Endodermal cell (in vitro differentiated cells): Measurements from ENCODE around the gene NCBP2. TPM values are rescaled to one million over a fixed set of nuclear protein-coding genes. Genes with fewer than 3 reads are reported as not detected.

ENCODE experiments used
- DNase-seq: peaks from one replicate; pipeline ENCODE4 v3.0.0-alpha.2; 2017
- H3K27ac ChIP-seq: 2 replicates; pipeline ENCODE4 v1.5.1; 2013; ENCODE audit warnings: mild to moderate bottlenecking, low read depth, low read length, moderate library complexity
- H3K27me3 ChIP-seq: 2 replicates; pipeline ENCODE4 v1.6.1; 2013; ENCODE audit warnings: mild to moderate bottlenecking, low read length, moderate library complexity; ENCODE audit not compliant: insufficient read depth, control insufficient read depth, poor library complexity, severe bottlenecking
- H3K36me3 ChIP-seq: 2 replicates; pipeline ENCODE4 v1.7.0; 2013; ENCODE audit warnings: mild to moderate bottlenecking, low read length, moderate library complexity; ENCODE audit not compliant: control insufficient read depth, insufficient read depth
- H3K4me1 ChIP-seq: one replicate; pipeline ENCODE4 v1.7.0; 2013; ENCODE audit warnings: low read length; ENCODE audit not compliant: control insufficient read depth, insufficient read depth
- H3K4me3 ChIP-seq: 2 replicates; pipeline ENCODE4 v1.5.1; 2013; ENCODE audit warnings: mild to moderate bottlenecking, low read length, moderate library complexity
- H3K9ac ChIP-seq: 2 replicates; pipeline ENCODE4 v1.6.1; 2013; ENCODE audit warnings: mild to moderate bottlenecking, low read length, moderate library complexity; ENCODE audit not compliant: poor library complexity, severe bottlenecking; ENCODE audit errors: extremely low read depth
- H3K9me3 ChIP-seq: 2 replicates; pipeline ENCODE4 v1.6.1; 2013; ENCODE audit warnings: mild to moderate bottlenecking, low read length, moderate library complexity; ENCODE audit not compliant: control insufficient read depth
- H3K27ac Mint-ChIP-seq: 2 replicates; pipeline ENCODE4 v1.8.0; 2020; ENCODE audit warnings: mixed read lengths
- H3K27me3 Mint-ChIP-seq: 2 replicates; pipeline ENCODE4 v1.8.0; 2021; ENCODE audit warnings: mild to moderate bottlenecking, mixed read lengths; ENCODE audit not compliant: insufficient read depth
- H3K36me3 Mint-ChIP-seq: 2 replicates; pipeline ENCODE4 v1.8.0; 2020; ENCODE audit warnings: low read depth, mixed read lengths
- H3K4me1 Mint-ChIP-seq: 2 replicates; pipeline ENCODE4 v1.8.0; 2020; ENCODE audit warnings: mixed read lengths
- H3K4me3 Mint-ChIP-seq: 2 replicates; pipeline ENCODE4 v1.8.0; 2020; ENCODE audit warnings: mild to moderate bottlenecking, moderate library complexity, mixed read lengths
- H3K9me3 Mint-ChIP-seq: 2 replicates; pipeline ENCODE4 v1.8.0; 2020; ENCODE audit warnings: mild to moderate bottlenecking, mixed read lengths
- WGBS, 2 experiments: methylation state at CpG; one replicate each; pipeline versions ENCODE4 v1.1.5 to v1.1.7; 2013; ENCODE audit warnings: missing lambda C conversion rate in 2 of 2, mixed read lengths in 1 of 2; ENCODE audit not compliant: insufficient coverage in 1 of 2, insufficient read length in 1 of 2; 5-methylcytosine and 5-hydroxymethylcytosine counted together
- total RNA-seq, 2 donors: library from RNA; stranded (reverse); fragmentation: NEBNext Ultra II Directional in 1 of 2; extraction: Animal tissue kit (Norgen Biotek cat#: 25700) in 1 of 2; gene quantifications; 2 replicates in 1 of 2; 3 replicates in 1 of 2; pipeline ENCODE4 v1.2.1, GENCODE V29; 2021
- TF ChIP-seq, protein P1 (sequence below): fragments of 200-600 bp; sonication (generic); conservative IDR thresholded peaks from 2 replicates; pipeline ENCODE4 v1.5.0; 2021; ENCODE audit warnings: antibody characterized with exemption, mild to moderate bottlenecking

The NCBP2 gene
- total RNA-seq, 2 donors from 2014 or later: 74.9 to 97.3 TPM

- Histone ChIP-seq H3K4me3 (no peak overlapping the region), H3K36me3 (no peaks in the 10 kb centered on the region), H3K27ac (no peak overlapping the region), H3K9me3 (peaks cover 8% of the 10 kb centered on the region), H3K9ac (no peak overlapping the region), H3K4me1 (no peaks in the 10 kb centered on the region), H3K27me3 (peaks cover 53% of the 10 kb centered on the region)
- H3K4me1 Mint-ChIP-seq: peaks cover 3% of the 10 kb centered on the region
- H3K27me3 Mint-ChIP-seq: peaks cover 50% of the 10 kb centered on the region
- TF ChIP-seq, protein P1, sequence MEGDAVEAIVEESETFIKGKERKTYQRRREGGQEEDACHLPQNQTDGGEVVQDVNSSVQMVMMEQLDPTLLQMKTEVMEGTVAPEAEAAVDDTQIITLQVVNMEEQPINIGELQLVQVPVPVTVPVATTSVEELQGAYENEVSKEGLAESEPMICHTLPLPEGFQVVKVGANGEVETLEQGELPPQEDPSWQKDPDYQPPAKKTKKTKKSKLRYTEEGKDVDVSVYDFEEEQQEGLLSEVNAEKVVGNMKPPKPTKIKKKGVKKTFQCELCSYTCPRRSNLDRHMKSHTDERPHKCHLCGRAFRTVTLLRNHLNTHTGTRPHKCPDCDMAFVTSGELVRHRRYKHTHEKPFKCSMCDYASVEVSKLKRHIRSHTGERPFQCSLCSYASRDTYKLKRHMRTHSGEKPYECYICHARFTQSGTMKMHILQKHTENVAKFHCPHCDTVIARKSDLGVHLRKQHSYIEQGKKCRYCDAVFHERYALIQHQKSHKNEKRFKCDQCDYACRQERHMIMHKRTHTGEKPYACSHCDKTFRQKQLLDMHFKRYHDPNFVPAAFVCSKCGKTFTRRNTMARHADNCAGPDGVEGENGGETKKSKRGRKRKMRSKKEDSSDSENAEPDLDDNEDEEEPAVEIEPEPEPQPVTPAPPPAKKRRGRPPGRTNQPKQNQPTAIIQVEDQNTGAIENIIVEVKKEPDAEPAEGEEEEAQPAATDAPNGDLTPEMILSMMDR: no peak
- no peaks in the 10 kb centered on the region for H3K36me3 Mint-ChIP-seq
- H3K9me3 Mint-ChIP-seq: peaks cover 16% of the 10 kb centered on the region
- no peak overlapping the region for H3K27ac Mint-ChIP-seq
- peak overlapping the region; percentile 31 for H3K4me3 Mint-ChIP-seq
- no peak for DNase-seq
- 81 to 87% methylated on average over 6 to 7 of the region's 7 CpGs for WGBS, 2 experiments
Observed at GRCh38 chr3:196971094-196971698, 28.9 kb upstream of the NCBP2 start.

DNA sequence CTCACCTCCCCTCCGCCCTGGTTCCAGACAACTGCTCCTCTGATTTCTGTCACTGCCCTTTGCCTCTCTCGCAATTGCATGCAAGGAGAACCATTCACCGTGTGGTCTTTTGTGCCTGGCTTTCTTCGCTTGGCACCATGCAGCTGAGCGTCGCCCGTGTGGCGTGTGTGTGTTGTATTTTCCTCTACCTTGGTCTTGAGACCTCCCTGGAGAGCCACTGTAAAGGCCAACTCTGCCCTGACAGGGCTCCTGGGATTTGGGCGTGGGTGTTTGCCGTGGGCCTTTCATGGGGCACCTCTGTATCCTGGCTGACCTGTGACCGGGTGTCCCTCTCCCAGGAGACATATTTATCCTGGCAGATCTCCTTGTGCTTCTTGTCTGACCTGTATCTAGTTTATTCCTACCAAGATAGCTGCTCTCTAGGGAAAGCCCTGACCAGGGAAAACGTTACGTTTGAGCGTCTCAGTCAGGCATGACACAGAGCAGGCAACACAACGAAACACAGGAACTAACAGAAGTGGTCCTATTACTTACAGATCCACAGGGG, 28.3 kb upstream of the NCBP2 start:
- peaks cover 58% of the 10 kb centered on the region for H3K27me3 ChIP-seq
- Mint-ChIP-seq H3K4me3 (peak overlapping the region; percentile 31), H3K9me3 (peaks cover 16% of the 10 kb centered on the region), H3K27ac (no peak overlapping the region), H3K27me3 (peaks cover 56% of the 10 kb centered on the region), H3K4me1 (peaks cover 3% of the 10 kb centered on the region), H3K36me3 (no peaks in the 10 kb centered on the region)
- 80 to 90% methylated on average over 7 to 15 of the region's 15 CpGs for WGBS, 2 experiments
- peaks cover 8% of the 10 kb centered on the region for H3K9me3 ChIP-seq
- no peak overlapping the region for H3K9ac ChIP-seq
- TF ChIP-seq, protein P1: no peak
- no peaks in the 10 kb centered on the region for H3K4me1 ChIP-seq
- H3K4me3 ChIP-seq: no peak overlapping the region
- no peak for DNase-seq
- H3K27ac ChIP-seq: no peak overlapping the region
- no peaks in the 10 kb centered on the region for H3K36me3 ChIP-seq

DNA sequence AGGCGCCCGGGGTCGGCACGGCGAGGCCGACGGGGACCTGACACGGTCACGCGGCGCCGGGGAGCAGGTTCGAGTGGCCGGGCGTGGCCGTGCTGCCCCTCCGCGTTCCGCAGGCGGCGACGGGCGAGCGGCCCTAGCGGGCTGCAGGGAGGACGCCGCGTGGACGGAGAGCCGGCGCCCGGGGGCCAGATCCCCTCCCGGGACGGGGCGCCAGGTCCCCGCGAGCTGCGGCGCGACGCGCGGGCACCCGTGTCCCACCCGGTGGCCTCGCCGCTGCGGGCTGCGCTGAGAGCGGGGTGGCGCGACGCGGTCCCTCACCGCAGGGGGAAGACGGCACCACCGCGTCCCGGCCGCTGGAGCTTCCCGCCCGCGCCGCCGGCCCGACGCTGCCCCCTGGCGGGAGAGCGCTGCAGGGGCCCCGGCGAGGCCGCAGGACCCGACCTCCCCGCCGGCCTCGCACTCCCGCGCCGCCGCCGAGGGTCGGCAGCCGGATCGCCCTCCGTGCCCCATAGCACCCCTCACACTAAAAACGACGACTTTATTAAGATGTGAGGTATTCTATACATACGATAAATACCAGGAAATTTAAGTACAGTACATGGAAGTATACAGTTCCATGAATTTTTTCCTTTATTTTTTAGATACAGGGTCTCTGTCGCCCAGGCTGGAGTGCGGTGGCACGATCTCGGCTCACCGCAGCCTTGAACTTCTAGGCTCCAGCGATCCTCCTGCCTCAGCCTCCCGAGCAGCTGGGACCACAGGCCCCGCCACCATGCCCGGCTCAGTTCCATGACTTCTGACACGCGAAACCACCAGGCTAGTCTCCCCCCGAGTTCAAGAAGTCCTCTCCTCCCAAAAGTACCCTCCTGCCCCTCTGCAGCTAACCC, 27.6 kb upstream of the NCBP2 start:
- WGBS, 2 experiments: 10 to 25% methylated on average over 28 to 93 of the region's 100 CpGs
- Mint-ChIP-seq H3K9me3 (peaks cover 16% of the 10 kb centered on the region), H3K36me3 (no peaks in the 10 kb centered on the region), H3K27me3 (peaks cover 63% of the 10 kb centered on the region), H3K4me1 (peaks cover 3% of the 10 kb centered on the region), H3K27ac (no peak overlapping the region), H3K4me3 (peak overlapping the region; percentile 31)
- Histone ChIP-seq H3K36me3 (no peaks in the 10 kb centered on the region), H3K4me3 (peak overlapping the region; percentile 67), H3K4me1 (no peaks in the 10 kb centered on the region), H3K9ac (no peak overlapping the region), H3K9me3 (peaks cover 8% of the 10 kb centered on the region), H3K27me3 (peaks cover 65% of the 10 kb centered on the region), H3K27ac (no peak overlapping the region)
- TF ChIP-seq, protein P1: peak; percentile 88
- peak; percentile 87 for DNase-seq
